Activated naive CD4-positive, alpha-beta T cell treated with anti-CD3 and anti-CD28 coated beads for 36 hours (primary cell): ENCODE results near the gene CCDC146. TPM values are rescaled to one million over a fixed set of nuclear protein-coding genes. Genes with fewer than 3 reads are reported as not detected.
"Not testable (repeated sequence)": the region's sequence is repeated elsewhere in the genome, so short reads cannot be mapped to it uniquely, and the experiment has no call there.

Experiments used
- CTCF ChIA-PET: fragments of 350-600 bp; sonication (Branson Sonifier 250); formaldehyde crosslinking; loops from one replicate; lab custom pipeline; 2021; ENCODE audit warnings: antibody characterized with exemption; lab: Charles Lee
- DNase-seq: peaks from one replicate; pipeline ENCODE4 v3.0.0-alpha.2; 2020
- H3K27ac Mint-ChIP-seq: one replicate; pipeline ENCODE4 v1.8.0; 2021; ENCODE audit warnings: mild to moderate bottlenecking, mixed read lengths
- H3K27me3 Mint-ChIP-seq: one replicate; pipeline ENCODE4 v1.8.0; 2021; ENCODE audit warnings: low read depth, mixed read lengths
- H3K36me3 Mint-ChIP-seq: one replicate; pipeline ENCODE4 v1.8.0; 2021; ENCODE audit warnings: low read depth, mixed read lengths
- H3K4me1 Mint-ChIP-seq: one replicate; pipeline ENCODE4 v1.8.0; 2021; ENCODE audit warnings: low read depth, mixed read lengths
- H3K4me3 Mint-ChIP-seq: one replicate; pipeline ENCODE4 v1.8.0; 2021; ENCODE audit warnings: mild to moderate bottlenecking, moderate library complexity, mixed read lengths
- H3K9me3 Mint-ChIP-seq: one replicate; pipeline ENCODE4 v1.8.0; 2021; ENCODE audit warnings: mixed read lengths
- intact Hi-C: fragments of 100-400 bp; cut with micrococcal nuclease; formaldehyde crosslinking; loops from one replicate; pipeline ENCODE4 v1.15.1; 2023
- total RNA-seq, 2 experiments: library from RNA; stranded (reverse); gene quantifications; one replicate each; pipeline ENCODE4 v1.2.3, GENCODE V29; 2021

CCDC146 gene
- total RNA-seq, 2 experiments from 2014 or later, result 0.31 to 0.49 TPM

- H3K27me3 Mint-ChIP-seq, CTCF ChIA-PET: not testable (repeated sequence)
Observed at GRCh38 chr7:77105904-77106303, 16.5 kb upstream of the CCDC146 start.

GRCh38 chr7:77107659-77108058, 14.8 kb upstream of the CCDC146 start:
- H3K4me1 Mint-ChIP-seq, intact Hi-C loops, CTCF ChIA-PET, H3K9me3 Mint-ChIP-seq, H3K27ac Mint-ChIP-seq, H3K27me3 Mint-ChIP-seq, DNase-seq, H3K4me3 Mint-ChIP-seq, H3K36me3 Mint-ChIP-seq: not testable (repeated sequence)

More at GRCh38 chr7:77105904-77106303, 16.5 kb upstream of the CCDC146 start:
- DNase-seq, intact Hi-C loops, H3K27ac Mint-ChIP-seq, H3K36me3 Mint-ChIP-seq, H3K9me3 Mint-ChIP-seq, H3K4me1 Mint-ChIP-seq, H3K4me3 Mint-ChIP-seq: not testable (repeated sequence)

DNA sequence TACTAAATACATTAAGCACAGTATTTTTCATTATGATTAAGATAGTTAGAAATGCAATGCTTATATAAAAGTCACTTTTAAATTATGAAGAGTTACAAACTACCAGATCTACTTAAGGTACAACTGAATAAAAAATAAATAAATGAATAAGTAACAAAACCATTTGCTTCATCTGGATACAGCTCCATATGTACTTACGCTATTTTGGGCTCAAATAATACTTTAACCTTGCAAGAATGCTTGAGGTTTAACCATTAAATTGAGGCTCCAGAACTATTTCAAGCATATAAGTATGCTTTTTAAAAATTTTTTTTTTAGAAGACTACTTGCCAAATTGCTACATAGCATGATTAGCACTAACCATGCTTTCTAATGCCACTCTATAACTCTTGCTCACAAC, 14.1 kb upstream of the CCDC146 start:
- H3K4me3 Mint-ChIP-seq, intact Hi-C loops, H3K4me1 Mint-ChIP-seq, DNase-seq, CTCF ChIA-PET, H3K27me3 Mint-ChIP-seq, H3K9me3 Mint-ChIP-seq, H3K36me3 Mint-ChIP-seq, H3K27ac Mint-ChIP-seq: not testable (repeated sequence)

GRCh38 chr7:77112719-77113306, 9.6 kb upstream of the CCDC146 start:
- H3K36me3 Mint-ChIP-seq, H3K27ac Mint-ChIP-seq, H3K9me3 Mint-ChIP-seq, H3K4me1 Mint-ChIP-seq, H3K4me3 Mint-ChIP-seq, intact Hi-C loops, H3K27me3 Mint-ChIP-seq, DNase-seq: not testable (repeated sequence)
- CTCF ChIA-PET, result interaction anchor here (0.5 to 1.0 kb wide), 3 partner anchors 20 to 583 kb away, joined by 3 read pairs; no protein-coding TSS in a partner anchor

GRCh38 chr7:77125486-77125885, 3.1 kb downstream of the CCDC146 start:
- H3K27me3 Mint-ChIP-seq, H3K36me3 Mint-ChIP-seq, H3K27ac Mint-ChIP-seq, H3K4me3 Mint-ChIP-seq, H3K9me3 Mint-ChIP-seq, DNase-seq: not testable (repeated sequence)
- H3K4me1 Mint-ChIP-seq, result peaks cover 13% of the 10 kb centered on the region
- CTCF ChIA-PET, result interaction anchor here (1.5 to 1.7 kb wide), 2 partner anchors 122 to 207 kb away, joined by 8 to 18 read pairs; no protein-coding TSS in a partner anchor
- intact Hi-C loops, result loop anchor here (10.0 kb wide), 1 partner anchor 69 kb away; the partner anchor contains the start of gene FGL2

- CTCF ChIA-PET, result interaction anchor here (2.6 kb wide), 1 partner anchor 120 kb away, joined by 10 read pairs; no protein-coding TSS in a partner anchor
- not testable (repeated sequence) for H3K27ac Mint-ChIP-seq, H3K4me3 Mint-ChIP-seq, DNase-seq, H3K4me1 Mint-ChIP-seq, H3K36me3 Mint-ChIP-seq, H3K27me3 Mint-ChIP-seq, H3K9me3 Mint-ChIP-seq
- intact Hi-C loops, result loop anchor here (10.0 kb wide), 1 partner anchor 68 kb away; the partner anchor contains the start of gene FGL2
Observed at GRCh38 chr7:77127009-77127408, 4.6 kb downstream of the CCDC146 start.

DNA sequence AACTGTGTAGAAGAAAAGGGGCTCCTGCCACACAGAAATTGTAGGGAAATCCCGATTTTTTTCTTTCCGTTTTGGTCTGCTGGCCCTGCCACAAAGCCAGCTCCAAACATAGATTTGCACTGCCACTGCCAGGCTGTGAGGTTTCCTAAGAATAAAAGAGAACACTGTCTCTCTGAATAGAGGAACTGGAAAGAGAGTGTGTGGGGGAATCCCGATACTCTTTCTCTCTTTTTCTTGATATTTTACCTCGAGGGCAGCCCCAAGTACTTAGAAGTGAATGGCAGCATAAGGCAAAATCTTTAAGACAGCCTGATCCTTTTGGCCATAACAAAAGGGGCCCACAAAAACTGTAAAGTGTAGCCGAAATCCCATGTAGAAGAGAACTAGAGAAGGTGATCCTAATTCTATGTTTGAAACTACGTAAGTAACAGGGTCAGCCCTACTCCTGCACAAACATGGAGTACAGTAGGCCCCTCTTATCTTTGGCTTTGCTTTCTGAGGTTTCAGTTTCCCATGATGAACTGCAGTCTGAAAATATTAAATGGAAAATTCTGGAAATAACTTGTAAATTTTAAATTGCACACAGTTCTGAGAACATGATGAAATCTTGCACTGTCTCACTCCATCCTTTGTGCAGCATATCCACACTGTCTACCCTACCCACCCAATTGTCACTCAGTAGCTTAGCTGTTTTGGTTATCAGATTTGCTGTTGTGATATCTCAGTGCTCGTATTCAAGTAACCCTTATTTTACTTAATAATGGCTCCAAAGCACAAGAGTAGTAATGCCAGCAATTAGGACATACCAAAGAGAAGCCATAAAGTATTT, 6.4 kb downstream of the CCDC146 start:
- not testable (repeated sequence) for H3K27me3 Mint-ChIP-seq, H3K9me3 Mint-ChIP-seq, H3K4me3 Mint-ChIP-seq, H3K36me3 Mint-ChIP-seq, DNase-seq, H3K4me1 Mint-ChIP-seq, H3K27ac Mint-ChIP-seq
- CTCF ChIA-PET, result interaction anchor here (2.6 kb wide), 1 partner anchor 118 kb away, joined by 10 read pairs; no protein-coding TSS in a partner anchor
- intact Hi-C loops, result loop anchor here (10.0 kb wide), 1 partner anchor 66 kb away; the partner anchor contains the start of gene FGL2

DNA sequence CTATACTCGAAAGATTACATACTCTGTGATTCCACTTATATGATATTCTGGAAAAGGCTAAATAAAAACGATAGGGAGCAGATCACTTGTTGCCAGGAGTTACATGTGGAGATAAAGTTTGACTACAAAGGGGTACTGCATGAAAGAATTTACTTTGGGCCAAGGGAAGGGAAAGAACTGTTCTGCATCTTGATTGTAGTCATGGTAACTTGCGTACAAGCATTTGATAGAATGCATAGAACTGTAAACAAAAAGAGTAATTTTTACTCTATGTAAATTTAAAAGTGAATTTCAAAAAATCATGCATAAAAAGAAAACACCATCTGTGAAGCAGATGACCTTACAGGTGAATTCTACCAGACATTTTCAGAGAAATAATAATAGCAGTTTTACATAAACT, 9.4 kb downstream of the CCDC146 start:
- intact Hi-C loops, H3K27me3 Mint-ChIP-seq, H3K36me3 Mint-ChIP-seq, DNase-seq, H3K27ac Mint-ChIP-seq, H3K4me3 Mint-ChIP-seq, CTCF ChIA-PET, H3K9me3 Mint-ChIP-seq, H3K4me1 Mint-ChIP-seq: not testable (repeated sequence)

GRCh38 chr7:77138668-77139067, 16.3 kb downstream of the CCDC146 start:
- H3K9me3 Mint-ChIP-seq, intact Hi-C loops, H3K27ac Mint-ChIP-seq, DNase-seq, H3K27me3 Mint-ChIP-seq, H3K4me3 Mint-ChIP-seq, H3K4me1 Mint-ChIP-seq, H3K36me3 Mint-ChIP-seq: not testable (repeated sequence)
- CTCF ChIA-PET, result interaction anchor here (0.6 kb wide), 2 partner anchors 108 to 895 kb away, joined by 3 to 4 read pairs; no protein-coding TSS in a partner anchor

DNA sequence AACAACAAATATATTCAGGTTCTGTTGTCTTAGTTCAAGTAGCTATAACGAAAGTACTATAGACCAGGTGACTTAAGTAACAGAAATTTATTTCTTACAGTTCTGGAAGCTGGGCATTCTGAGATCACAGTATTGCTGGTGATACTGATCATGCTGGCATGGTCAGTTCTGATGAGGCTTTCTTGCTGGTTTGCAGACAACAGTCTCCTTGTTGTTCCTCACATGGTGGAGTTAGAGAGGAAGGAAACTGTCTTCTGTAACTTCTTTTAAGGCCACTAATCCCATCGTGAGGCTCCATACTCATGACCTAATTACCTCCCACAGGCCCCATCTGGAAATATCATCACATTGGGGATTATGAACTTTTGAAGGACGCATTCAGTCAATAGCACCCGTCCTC, 17.9 kb downstream of the CCDC146 start:
- H3K27ac Mint-ChIP-seq, H3K4me3 Mint-ChIP-seq, CTCF ChIA-PET, H3K9me3 Mint-ChIP-seq, H3K27me3 Mint-ChIP-seq, H3K36me3 Mint-ChIP-seq, intact Hi-C loops, DNase-seq, H3K4me1 Mint-ChIP-seq: not testable (repeated sequence)

GRCh38 chr7:77152232-77152631, 29.8 kb downstream of the CCDC146 start:
- intact Hi-C loops, CTCF ChIA-PET, H3K27ac Mint-ChIP-seq, H3K4me1 Mint-ChIP-seq, H3K4me3 Mint-ChIP-seq, H3K9me3 Mint-ChIP-seq, H3K27me3 Mint-ChIP-seq, H3K36me3 Mint-ChIP-seq, DNase-seq: not testable (repeated sequence)

DNA sequence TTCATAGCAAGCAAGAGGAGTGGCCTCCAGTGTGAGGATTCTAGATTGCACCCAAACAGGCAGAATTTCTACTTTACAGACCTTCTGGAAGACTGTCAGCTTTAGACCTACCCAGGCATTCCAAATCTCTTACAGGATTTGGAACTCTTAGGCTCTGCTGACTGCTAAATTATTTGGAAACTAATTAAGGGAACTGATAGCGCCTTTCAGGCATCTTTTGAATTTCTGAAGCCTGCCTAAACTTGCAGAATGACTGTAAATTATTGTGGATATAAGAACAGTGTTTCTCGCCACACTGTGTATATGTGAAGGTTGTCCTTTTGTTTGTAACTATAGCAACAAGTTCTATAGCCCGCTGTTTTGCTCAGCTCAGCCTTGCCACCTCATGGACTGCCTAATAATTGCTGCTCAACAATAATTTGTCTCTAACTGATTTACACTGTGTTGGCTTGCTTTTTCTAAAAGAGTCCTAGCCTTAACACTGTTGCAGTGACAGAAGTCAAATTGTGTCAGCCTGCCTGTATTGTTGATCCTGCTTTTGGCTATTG, 32.6 kb downstream of the CCDC146 start:
- H3K9me3 Mint-ChIP-seq, CTCF ChIA-PET, H3K36me3 Mint-ChIP-seq, H3K4me3 Mint-ChIP-seq, H3K27ac Mint-ChIP-seq, H3K27me3 Mint-ChIP-seq, DNase-seq: not testable (repeated sequence)
- peaks cover 17% of the 10 kb centered on the region for H3K4me1 Mint-ChIP-seq
- intact Hi-C loops, result loop anchor here (5.0 kb wide), 1 partner anchor 42 kb away; the partner anchor contains the start of gene FGL2
